KOPT-K1 (cell line): ENCODE data around the gene KRTAP10-12.
"Not testable (repeated sequence)": the region's sequence is repeated elsewhere in the genome, so short reads cannot be mapped to it uniquely, and the experiment has no call there.

ENCODE experiments used
- H3K27ac ChIP-seq: fragments of 200-600 bp; sonication (generic); 2 replicates; pipeline ENCODE4 v1.5.1; 2016; ENCODE audit warnings: antibody characterized with exemption, mild to moderate bottlenecking, low read depth, low read length; ENCODE audit not compliant: poor library complexity, severe bottlenecking
- H3K36me3 ChIP-seq: fragments of 200-600 bp; sonication (generic); 2 replicates; pipeline ENCODE4 v1.5.1; 2017; ENCODE audit warnings: antibody characterized with exemption, mild to moderate bottlenecking, low read length, moderate library complexity; ENCODE audit not compliant: insufficient read depth
- H3K9me3 ChIP-seq: fragments of 200-600 bp; sonication (generic); 2 replicates; pipeline ENCODE4 v1.5.1; 2017; ENCODE audit warnings: antibody characterized with exemption, low read length, mild to moderate bottlenecking; ENCODE audit not compliant: insufficient read depth, poor library complexity, severe bottlenecking

The KRTAP10-12 gene

GRCh38 chr21:44658913-44659595, 37.9 kb upstream of the KRTAP10-12 start:
- Histone ChIP-seq H3K27ac (peak overlapping the region; percentile 93), H3K36me3 (no peaks in the 10 kb centered on the region), H3K9me3 (peaks cover 19% of the 10 kb centered on the region)

GRCh38 chr21:44661567-44661966, 35.4 kb upstream of the KRTAP10-12 start:
- not testable (repeated sequence) for H3K27ac ChIP-seq, H3K9me3 ChIP-seq, H3K36me3 ChIP-seq

- no peak overlapping the region for H3K27ac ChIP-seq
- no peaks in the 10 kb centered on the region for H3K36me3 ChIP-seq
- H3K9me3 ChIP-seq, result peaks cover 18% of the 10 kb centered on the region
Observed at GRCh38 chr21:44664691-44665090, 32.3 kb upstream of the KRTAP10-12 start.

- H3K36me3 ChIP-seq, result no peaks in the 10 kb centered on the region
- no peak within 1 kb of the TSS for H3K27ac ChIP-seq
- peaks cover 34% of the 10 kb centered on the region for H3K9me3 ChIP-seq
Observed at GRCh38 chr21:44666401-44667320, 30.3 kb upstream of the KRTAP10-12 start, which contains the start of gene KRTAP12-2. Gene KRTAP12-2 (minus strand): TSS chr21:44666927. CDS start chr21:44666886, 41 bp downstream.

- no peaks in the 10 kb centered on the region for H3K36me3 ChIP-seq
- H3K27ac ChIP-seq, result no peak overlapping the region
- peaks cover 42% of the 10 kb centered on the region for H3K9me3 ChIP-seq
Observed at GRCh38 chr21:44667612-44668011, 29.4 kb upstream of the KRTAP10-12 start.

GRCh38 chr21:44670642-44671432, 26.1 kb upstream of the KRTAP10-12 start:
- Histone ChIP-seq H3K36me3 (no peaks in the 10 kb centered on the region), H3K9me3 (peaks cover 40% of the 10 kb centered on the region), H3K27ac (no peak overlapping the region)

GRCh38 chr21:44671911-44672310, 25.1 kb upstream of the KRTAP10-12 start:
- no peak overlapping the region for H3K27ac ChIP-seq
- H3K36me3 ChIP-seq, result no peaks in the 10 kb centered on the region
- peaks cover 40% of the 10 kb centered on the region for H3K9me3 ChIP-seq

GRCh38 chr21:44677881-44678280, 19.1 kb upstream of the KRTAP10-12 start:
- Histone ChIP-seq H3K36me3 (no peaks in the 10 kb centered on the region), H3K9me3 (peaks cover 1% of the 10 kb centered on the region), H3K27ac (no peak overlapping the region)

- Histone ChIP-seq H3K36me3 (no peaks in the 10 kb centered on the region), H3K9me3 (no peaks in the 10 kb centered on the region), H3K27ac (no peak overlapping the region)
Observed at GRCh38 chr21:44681152-44681551, 15.8 kb upstream of the KRTAP10-12 start.

GRCh38 chr21:44681861-44682579, 15.0 kb upstream of the KRTAP10-12 start, which contains the start of gene KRTAP12-1:
Gene KRTAP12-1 (minus strand): TSS chr21:44682163. CDS start chr21:44682123, 40 bp downstream.
- Histone ChIP-seq H3K36me3 (no peaks in the 10 kb centered on the region), H3K27ac (no peak within 1 kb of the TSS), H3K9me3 (no peaks in the 10 kb centered on the region)

- H3K9me3 ChIP-seq, result no peaks in the 10 kb centered on the region
- H3K27ac ChIP-seq, result no peak overlapping the region
- no peaks in the 10 kb centered on the region for H3K36me3 ChIP-seq
Observed at GRCh38 chr21:44682580-44683151, 14.3 kb upstream of the KRTAP10-12 start.

- H3K36me3 ChIP-seq, result no peaks in the 10 kb centered on the region
Observed at GRCh38 chr21:44684077-44684476, 12.9 kb upstream of the KRTAP10-12 start.

GRCh38 chr21:44684483-44684882, 12.5 kb upstream of the KRTAP10-12 start:
- H3K9me3 ChIP-seq, result no peaks in the 10 kb centered on the region
- H3K27ac ChIP-seq, result no peak overlapping the region
- no peaks in the 10 kb centered on the region for H3K36me3 ChIP-seq

More at GRCh38 chr21:44684077-44684476, 12.9 kb upstream of the KRTAP10-12 start:
- H3K9me3 ChIP-seq, result no peaks in the 10 kb centered on the region
- no peak overlapping the region for H3K27ac ChIP-seq

- not testable (repeated sequence) for H3K9me3 ChIP-seq, H3K27ac ChIP-seq, H3K36me3 ChIP-seq
Observed at GRCh38 chr21:44685050-44685449, 11.9 kb upstream of the KRTAP10-12 start.
